ENCODE measurements around the gene HUNK.
"Not testable (repeated sequence)": the region's sequence is repeated elsewhere in the genome, so short reads cannot be mapped to it uniquely, and the experiment has no call there.

HUNK gene

DNA sequence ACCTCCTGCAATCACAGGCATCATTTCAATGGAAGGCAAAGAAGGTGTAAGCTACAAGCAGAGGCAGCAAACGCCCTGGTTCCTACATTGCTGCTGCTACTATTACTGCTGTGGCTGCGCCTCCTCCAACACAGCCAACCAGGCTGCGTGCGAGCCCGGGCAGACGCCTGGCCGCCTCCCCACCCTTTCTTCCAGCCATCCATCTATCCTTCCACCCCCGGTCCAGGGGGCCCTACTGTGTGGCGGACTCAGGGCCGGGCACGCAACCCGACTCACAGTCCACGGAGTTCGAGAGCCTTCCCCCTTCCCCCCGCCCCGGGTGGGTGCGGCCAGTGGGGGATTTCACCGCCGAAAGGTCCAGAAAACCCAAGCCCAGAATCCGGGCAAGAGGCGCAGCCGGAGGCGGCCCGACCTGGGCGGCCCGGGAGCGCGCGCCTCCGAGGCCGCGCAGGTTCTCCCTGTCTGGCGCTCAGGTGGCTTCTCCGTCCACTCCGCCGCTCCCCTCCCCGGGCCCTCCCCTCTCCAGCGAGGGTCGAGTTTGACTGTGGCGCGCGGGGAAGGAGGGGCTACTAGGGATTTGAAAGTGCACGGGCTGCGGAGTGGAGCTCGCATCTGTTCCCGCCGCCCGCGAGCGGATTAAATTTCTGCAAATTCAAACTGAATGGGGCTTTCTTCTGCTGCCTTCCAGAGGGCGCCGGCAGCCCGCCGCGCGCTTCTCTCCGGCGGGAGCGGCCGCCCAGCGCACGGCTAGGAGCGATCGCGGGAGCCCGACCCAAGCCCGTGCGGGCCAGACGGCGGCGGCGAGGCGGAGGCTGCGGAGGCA lies at the start of gene HUNK:
Gene HUNK (plus strand): TSS at position 569 of the 823 bp plus-strand sequence. CDS start 655 bp downstream, outside the sequence.
- no peak for DNase-seq

GRCh38 chr21:31829736-31830472 lies 42.9 kb upstream of the HUNK start:
- DNase-seq = no peak

GRCh38 chr21:31830701-31831100 lies 42.1 kb upstream of the HUNK start:
- DNase-seq = no peak

- DNase-seq = no peak
These were observed 35.8 kb upstream of the HUNK start for GRCh38 chr21:31837041-31837440.

- peak; percentile 59 for DNase-seq
These were observed 35.0 kb upstream of the HUNK start for GRCh38 chr21:31837618-31838390.

DNA sequence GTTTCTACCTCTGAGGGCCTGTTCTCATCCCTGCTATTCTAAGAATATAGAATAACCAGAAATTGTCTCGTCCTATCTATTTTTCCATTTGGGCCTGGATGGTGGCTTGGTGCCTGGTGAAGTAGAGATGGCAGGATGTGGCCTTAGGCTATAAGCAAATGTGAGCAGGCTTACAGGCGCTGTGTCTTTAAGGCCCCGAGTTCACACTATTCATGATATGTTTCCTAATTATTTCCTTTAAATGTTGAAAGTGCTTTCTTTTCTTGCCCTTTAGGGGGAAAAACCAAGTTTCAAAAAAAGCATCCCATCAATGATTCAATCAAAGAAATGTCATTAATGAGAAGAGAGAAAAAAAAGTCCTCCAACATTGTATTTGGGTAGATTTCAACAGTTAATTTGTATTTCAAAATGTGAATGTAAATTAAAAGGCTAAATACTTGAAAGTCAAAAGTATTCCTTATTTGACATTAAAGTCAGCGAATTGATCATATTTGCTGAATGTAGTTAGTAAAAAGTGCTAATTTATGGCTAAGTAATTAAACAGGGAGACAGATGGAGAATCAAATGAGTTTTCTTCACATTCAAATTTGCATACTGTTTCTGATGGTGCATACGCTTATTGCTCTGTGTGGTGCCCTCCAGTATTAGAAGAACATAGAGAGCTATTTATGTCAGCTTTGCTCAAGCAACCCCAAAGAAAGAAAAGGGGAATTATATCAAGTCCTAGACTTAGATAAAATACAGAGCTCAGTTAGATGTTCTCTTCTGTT lies 34.0 kb upstream of the HUNK start:
- DNase-seq = peak; percentile 1

- DNase-seq = no peak
These were observed 28.6 kb upstream of the HUNK start for GRCh38 chr21:31844206-31844605.

DNA sequence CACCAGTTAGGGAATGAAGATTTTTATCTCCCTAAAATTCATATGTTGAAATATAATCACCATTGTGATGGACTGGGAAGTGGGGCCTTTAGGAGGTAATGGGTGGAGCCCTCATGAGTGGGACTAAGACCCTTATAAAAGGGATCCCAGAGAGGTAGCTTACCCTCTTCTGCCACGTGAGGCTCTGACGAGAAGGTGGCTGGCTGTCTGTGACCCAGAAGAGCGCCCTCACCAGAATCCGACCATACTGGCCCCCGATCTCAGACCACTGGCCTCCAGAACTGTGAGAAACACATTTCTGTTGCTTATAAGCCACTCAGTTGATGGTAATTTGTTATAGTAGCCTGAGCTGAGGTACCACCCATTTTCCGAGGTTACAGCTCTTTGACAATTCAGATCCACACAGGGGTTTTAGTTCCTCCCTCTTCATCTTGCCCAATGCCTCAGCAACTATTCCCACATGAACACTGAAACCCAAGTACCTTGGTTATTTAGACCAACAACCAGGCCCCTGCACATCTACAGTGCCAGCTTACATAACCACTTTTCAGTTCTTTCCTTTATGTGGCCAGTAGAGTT lies 27.6 kb upstream of the HUNK start:
- no peak for DNase-seq

- no peak for DNase-seq
These were observed 26.1 kb upstream of the HUNK start for GRCh38 chr21:31846690-31847089.

DNA sequence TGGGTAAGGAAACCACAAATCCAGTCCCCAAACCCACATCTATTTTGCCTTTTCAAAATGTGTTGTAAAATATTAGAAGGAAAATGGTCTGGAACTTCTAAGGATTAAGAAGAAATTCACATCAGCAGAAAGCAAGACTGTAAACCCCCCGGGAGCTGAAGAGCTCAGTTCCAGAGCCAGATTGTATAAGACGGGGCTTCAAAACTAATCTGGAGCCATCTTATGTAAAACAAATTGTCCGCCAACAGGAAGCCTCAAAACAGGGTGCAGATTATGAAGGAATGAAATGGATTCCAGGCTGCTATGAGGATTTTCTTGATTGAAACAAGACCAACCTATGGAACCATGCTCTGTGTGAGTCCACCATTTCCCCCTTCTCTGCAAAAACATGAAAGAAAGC lies 25.1 kb upstream of the HUNK start:
- no peak for DNase-seq

DNA sequence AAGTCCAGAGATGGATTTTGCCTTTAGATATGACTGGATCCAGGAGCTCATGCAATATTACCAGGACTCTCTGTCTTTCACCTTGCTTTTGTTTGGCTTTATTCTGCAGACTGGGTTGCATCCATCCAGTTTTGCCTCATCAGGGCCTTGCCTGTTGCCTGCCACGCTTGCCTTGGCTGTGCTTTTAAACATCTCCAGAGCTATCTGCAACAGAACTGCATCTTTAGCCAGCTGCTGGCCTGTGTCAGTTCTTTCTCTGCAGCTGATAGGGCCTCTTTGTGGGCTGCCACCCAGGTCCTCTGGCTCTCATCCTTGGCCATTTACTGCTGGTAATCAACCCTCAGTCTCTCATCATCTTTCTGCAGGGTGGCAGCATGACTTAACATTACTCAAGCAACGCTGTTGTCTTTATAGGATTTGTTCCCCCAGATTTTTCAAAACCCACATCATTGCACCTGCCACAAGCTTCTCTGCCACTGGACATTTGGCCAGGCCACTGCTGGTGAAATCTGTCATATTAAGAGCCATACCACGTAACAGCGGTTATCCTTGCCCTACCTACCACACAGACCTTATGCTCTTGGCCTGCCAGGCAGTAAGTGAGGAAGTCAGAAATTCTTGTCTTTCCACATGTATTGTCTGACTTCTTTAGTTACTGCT lies 24.4 kb upstream of the HUNK start:
- DNase-seq = no peak

DNA sequence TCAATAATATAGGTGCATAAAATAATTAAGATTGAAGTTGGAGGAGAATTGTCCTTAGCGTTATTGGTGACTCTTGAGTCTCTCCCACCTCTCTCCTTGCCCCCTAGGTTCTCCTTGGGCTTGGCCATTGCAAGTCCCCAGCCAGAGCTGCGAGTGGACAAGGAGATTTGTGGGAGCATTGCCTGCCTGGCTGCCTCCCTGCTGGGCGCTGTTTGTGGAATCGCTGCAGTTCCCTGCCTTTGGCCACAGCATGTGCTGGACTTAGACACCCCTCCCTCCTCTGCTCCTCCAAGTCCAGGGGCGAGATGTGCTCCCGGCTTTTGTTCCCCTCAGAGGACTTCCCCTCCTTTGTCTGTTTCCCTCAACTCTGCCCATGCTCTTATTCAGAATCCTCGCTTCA lies 21.9 kb upstream of the HUNK start:
- no peak for DNase-seq

- no peak for DNase-seq
These were observed 17.6 kb upstream of the HUNK start for GRCh38 chr21:31855180-31855579.

DNA sequence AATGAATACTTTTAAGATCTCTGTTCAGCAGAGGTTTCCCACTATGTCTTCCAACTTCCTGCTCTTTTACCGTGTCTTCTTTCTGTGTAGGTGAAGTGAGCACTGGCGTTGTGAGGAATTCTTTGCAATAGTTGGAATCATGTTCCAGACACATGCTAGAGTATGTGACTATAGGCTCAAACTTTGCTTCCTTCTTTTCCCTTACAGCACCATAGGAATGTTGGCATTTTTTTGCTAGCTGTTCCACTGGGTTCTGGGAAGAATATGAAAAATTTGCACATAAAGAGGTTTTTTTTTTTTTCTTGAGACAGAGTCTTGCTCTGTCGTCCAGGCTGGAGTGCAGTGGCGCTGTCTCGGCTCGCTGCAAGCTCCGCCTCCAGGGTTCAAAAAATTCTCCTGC lies 15.7 kb upstream of the HUNK start:
- no peak for DNase-seq

DNA sequence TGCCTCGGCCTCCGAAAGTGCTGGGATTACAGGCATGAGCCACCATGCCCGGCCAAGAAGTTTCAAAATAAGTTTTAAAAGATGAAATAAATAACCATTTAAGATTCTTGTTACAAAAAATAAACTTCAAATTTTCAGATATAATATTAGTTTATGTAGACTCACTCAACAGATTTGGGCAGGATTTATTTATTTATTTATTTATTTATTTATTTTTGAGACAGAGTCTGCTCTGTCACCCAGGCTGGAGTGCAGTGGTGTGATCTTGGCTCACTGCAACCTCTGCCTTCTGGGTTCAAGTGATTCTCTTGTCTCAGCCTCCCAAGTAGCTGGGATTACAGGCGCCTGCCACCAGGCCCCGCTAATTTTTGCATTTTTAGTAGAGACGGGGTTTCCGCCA lies 15.2 kb upstream of the HUNK start:
- not testable (repeated sequence) for DNase-seq

GRCh38 chr21:31860851-31861250 lies 12.0 kb upstream of the HUNK start:
- DNase-seq = no peak

DNA sequence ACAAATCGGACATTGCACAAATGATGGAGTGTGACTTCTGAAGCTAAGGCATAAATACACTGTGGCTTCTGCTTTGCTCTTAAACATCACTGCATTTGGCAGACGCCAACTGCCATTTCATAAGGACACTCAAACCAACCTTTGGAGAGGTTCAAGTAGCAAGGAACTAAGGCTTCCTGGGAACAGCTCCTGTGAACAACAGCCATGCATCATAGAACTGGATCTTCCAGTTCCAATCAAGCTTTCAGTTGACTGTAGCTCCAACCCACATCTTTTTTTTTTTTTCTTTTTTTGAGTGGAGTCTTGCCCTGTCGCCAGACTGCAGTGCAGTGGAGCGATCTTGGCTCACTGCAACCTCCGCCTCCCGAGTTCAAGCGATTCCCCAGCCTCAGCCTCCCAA lies 10.7 kb upstream of the HUNK start:
- no peak for DNase-seq

GRCh38 chr21:31865429-31865970 lies 7.3 kb upstream of the HUNK start:
- DNase-seq = no peak

DNA sequence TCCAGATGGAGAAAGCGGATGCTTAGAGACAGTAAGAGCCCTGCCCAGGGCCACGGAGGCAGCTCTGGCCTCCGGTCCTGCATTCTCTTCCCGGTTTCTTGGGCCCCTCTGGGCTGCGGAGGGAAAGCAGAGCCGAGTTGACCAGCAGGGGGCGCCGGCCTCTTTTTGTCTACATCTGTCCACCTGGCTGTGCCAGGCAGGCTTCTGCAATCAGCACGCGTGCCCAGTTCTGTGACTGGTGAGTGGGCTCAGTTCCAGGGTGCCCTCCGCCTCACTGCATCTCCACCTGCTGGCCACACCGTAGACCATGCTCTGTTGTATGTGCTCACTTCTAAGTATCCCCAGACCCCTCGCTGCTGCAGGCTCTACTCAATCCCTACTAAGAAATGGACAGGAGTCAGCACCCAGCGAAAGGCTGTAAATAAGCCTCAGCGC lies 6.7 kb upstream of the HUNK start:
- DNase-seq = peak; percentile 80

- DNase-seq = no peak
These were observed 3.1 kb upstream of the HUNK start for GRCh38 chr21:31869750-31870149.

GRCh38 chr21:31870472-31871193 lies 2.2 kb upstream of the HUNK start:
- DNase-seq = no peak
